GM19043 (cell line): ENCODE results near the gene CES3.
A peak's percentile ranks its signal among the peaks of the same experiment; 100 is the strongest.
"Not testable (repeated sequence)": the region's sequence is repeated elsewhere in the genome, so short reads cannot be mapped to it uniquely, and the experiment has no call there.

Experiments
- ATAC-seq: cut with Tn5 transposase; IDR thresholded peaks from one replicate; pipeline ENCODE4 v1.9.1; 2021; ENCODE audit warnings: low read depth; ENCODE audit not compliant: unreplicated experiment

CES3 gene

GRCh38 chr16:66944971-66945370, 16.1 kb upstream of the CES3 start:
- ATAC-seq, result not testable (repeated sequence)

GRCh38 chr16:66945939-66946338, 15.1 kb upstream of the CES3 start:
- ATAC-seq, result no peak

- no peak for ATAC-seq
Measured at GRCh38 chr16:66946541-66946940, 14.5 kb upstream of the CES3 start.

- no peak for ATAC-seq
Measured at GRCh38 chr16:66946974-66947301, 14.1 kb upstream of the CES3 start.

- peak; percentile 65 for ATAC-seq
Measured at GRCh38 chr16:66947302-66948065, 13.6 kb upstream of the CES3 start.

- ATAC-seq, result no peak
Measured at GRCh38 chr16:66948134-66948836, 12.8 kb upstream of the CES3 start.

- ATAC-seq, result no peak
Measured at GRCh38 chr16:66948837-66949225, 12.2 kb upstream of the CES3 start.

- ATAC-seq, result no peak
Measured at GRCh38 chr16:66949472-66949871, 11.6 kb upstream of the CES3 start.

GRCh38 chr16:66950437-66950836, 10.6 kb upstream of the CES3 start:
- ATAC-seq, result no peak

- no peak for ATAC-seq
Measured at GRCh38 chr16:66950971-66951790, 9.9 kb upstream of the CES3 start.

GRCh38 chr16:66952430-66953110, 8.5 kb upstream of the CES3 start:
- no peak for ATAC-seq

GRCh38 chr16:66953462-66954096, 7.5 kb upstream of the CES3 start:
- no peak for ATAC-seq

GRCh38 chr16:66954097-66954659, 6.9 kb upstream of the CES3 start:
- no peak for ATAC-seq

- ATAC-seq, result not testable (repeated sequence)
Measured at GRCh38 chr16:66955363-66956153, 5.5 kb upstream of the CES3 start.

GRCh38 chr16:66956154-66956457, 5.0 kb upstream of the CES3 start:
- ATAC-seq, result not testable (repeated sequence)

- no peak for ATAC-seq
Measured at GRCh38 chr16:66958857-66959703, 2.0 kb upstream of the CES3 start.

GRCh38 chr16:66959704-66960161, 1.3 kb upstream of the CES3 start:
- no peak for ATAC-seq

GRCh38 chr16:66960270-66960669, 796 bp upstream of the CES3 start:
- no peak for ATAC-seq
